ENCODE measurements around the gene MTCL1.

MTCL1 gene

GRCh38 chr18:8730080-8730827 is 24.9 kb downstream of the MTCL1 start:
- Histone ChIP-seq H3K4me3 (IDR thresholded peaks at IDR 0.05; ENCODE audit: insufficient read depth, low read depth, low read length) (no peak overlapping the region), H3K9ac (no peak overlapping the region), H3K27ac (no peak overlapping the region), H2AFZ (ENCODE audit: low read depth) (no peak overlapping the region), H3K4me2 (no peak overlapping the region), H3K79me2 (ENCODE audit: insufficient read depth, low read depth) (no peaks in the 10 kb centered on the region), H3K36me3 (ENCODE audit: insufficient read depth) (no peaks in the 10 kb centered on the region), H3K4me1 (ENCODE audit: low read depth, poor library complexity, severe bottlenecking) (peaks cover 5% of the 10 kb centered on the region), H3K27me3 (ENCODE audit: insufficient read depth, low read depth) (no peaks in the 10 kb centered on the region), H4K20me1 (ENCODE audit: insufficient read depth) (no peaks in the 10 kb centered on the region)
- TF ChIP-seq, protein P1, sequence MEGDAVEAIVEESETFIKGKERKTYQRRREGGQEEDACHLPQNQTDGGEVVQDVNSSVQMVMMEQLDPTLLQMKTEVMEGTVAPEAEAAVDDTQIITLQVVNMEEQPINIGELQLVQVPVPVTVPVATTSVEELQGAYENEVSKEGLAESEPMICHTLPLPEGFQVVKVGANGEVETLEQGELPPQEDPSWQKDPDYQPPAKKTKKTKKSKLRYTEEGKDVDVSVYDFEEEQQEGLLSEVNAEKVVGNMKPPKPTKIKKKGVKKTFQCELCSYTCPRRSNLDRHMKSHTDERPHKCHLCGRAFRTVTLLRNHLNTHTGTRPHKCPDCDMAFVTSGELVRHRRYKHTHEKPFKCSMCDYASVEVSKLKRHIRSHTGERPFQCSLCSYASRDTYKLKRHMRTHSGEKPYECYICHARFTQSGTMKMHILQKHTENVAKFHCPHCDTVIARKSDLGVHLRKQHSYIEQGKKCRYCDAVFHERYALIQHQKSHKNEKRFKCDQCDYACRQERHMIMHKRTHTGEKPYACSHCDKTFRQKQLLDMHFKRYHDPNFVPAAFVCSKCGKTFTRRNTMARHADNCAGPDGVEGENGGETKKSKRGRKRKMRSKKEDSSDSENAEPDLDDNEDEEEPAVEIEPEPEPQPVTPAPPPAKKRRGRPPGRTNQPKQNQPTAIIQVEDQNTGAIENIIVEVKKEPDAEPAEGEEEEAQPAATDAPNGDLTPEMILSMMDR (conservative IDR thresholded peaks at IDR 0.05; ENCODE audit: low read depth, low read length), result no peak

- Histone ChIP-seq H3K9ac (no peak overlapping the region), H2AFZ (ENCODE audit: low read depth) (no peak overlapping the region), H3K27me3 (ENCODE audit: insufficient read depth, low read depth) (no peaks in the 10 kb centered on the region), H3K79me2 (ENCODE audit: insufficient read depth, low read depth) (no peaks in the 10 kb centered on the region), H4K20me1 (ENCODE audit: insufficient read depth) (no peaks in the 10 kb centered on the region), H3K27ac (no peak overlapping the region), H3K4me1 (ENCODE audit: low read depth, poor library complexity, severe bottlenecking) (peaks cover 5% of the 10 kb centered on the region), H3K36me3 (ENCODE audit: insufficient read depth) (no peaks in the 10 kb centered on the region), H3K4me3 (IDR thresholded peaks at IDR 0.05; ENCODE audit: insufficient read depth, low read depth, low read length) (no peak overlapping the region), H3K4me2 (no peak overlapping the region)
- TF ChIP-seq, protein P1 (conservative IDR thresholded peaks at IDR 0.05; ENCODE audit: low read depth, low read length), result no peak
Measured at GRCh38 chr18:8732442-8733360, 27.3 kb downstream of the MTCL1 start.

DNA sequence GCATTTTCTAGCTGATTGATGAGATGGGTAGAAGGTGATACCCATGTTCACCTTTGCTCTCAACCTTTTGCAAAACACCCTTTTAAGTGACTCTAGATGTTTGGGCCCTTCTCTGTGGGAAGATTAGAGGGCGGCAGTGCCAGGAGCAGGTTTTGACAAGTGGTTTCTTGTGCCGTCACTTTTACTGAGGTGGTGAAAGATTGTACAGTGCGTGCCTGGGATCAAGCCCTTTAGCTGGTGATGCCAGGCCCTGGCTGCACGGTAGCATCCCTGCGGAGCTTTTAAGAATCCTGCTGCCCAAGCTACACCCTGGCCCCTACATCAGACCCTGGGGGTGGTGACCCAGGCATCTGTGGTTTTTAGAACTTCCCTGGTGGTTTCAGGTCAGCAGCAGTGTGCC is 29.1 kb downstream of the MTCL1 start:
- no peak overlapping the region for H2AFZ ChIP-seq (ENCODE audit: low read depth)
- H3K4me2 ChIP-seq, result no peak overlapping the region
- TF ChIP-seq, protein P1 (conservative IDR thresholded peaks at IDR 0.05; ENCODE audit: low read depth, low read length), result no peak
- no peak overlapping the region for H3K9ac ChIP-seq
- no peak overlapping the region for H3K4me3 ChIP-seq (IDR thresholded peaks at IDR 0.05; ENCODE audit: insufficient read depth, low read depth, low read length)
- no peaks in the 10 kb centered on the region for H4K20me1 ChIP-seq (ENCODE audit: insufficient read depth)
- no peaks in the 10 kb centered on the region for H3K27me3 ChIP-seq (ENCODE audit: insufficient read depth, low read depth)
- peaks cover 5% of the 10 kb centered on the region for H3K4me1 ChIP-seq (ENCODE audit: low read depth, poor library complexity, severe bottlenecking)
- no peaks in the 10 kb centered on the region for H3K36me3 ChIP-seq (ENCODE audit: insufficient read depth)
- no peak overlapping the region for H3K27ac ChIP-seq
- no peaks in the 10 kb centered on the region for H3K79me2 ChIP-seq (ENCODE audit: insufficient read depth, low read depth)

- no peak overlapping the region for H3K4me3 ChIP-seq (IDR thresholded peaks at IDR 0.05; ENCODE audit: insufficient read depth, low read depth, low read length)
- H3K4me2 ChIP-seq, result no peak overlapping the region
- H3K27ac ChIP-seq, result no peak overlapping the region
- no peaks in the 10 kb centered on the region for H4K20me1 ChIP-seq (ENCODE audit: insufficient read depth)
- H3K4me1 ChIP-seq (ENCODE audit: low read depth, poor library complexity, severe bottlenecking), result peaks cover 5% of the 10 kb centered on the region
- no peaks in the 10 kb centered on the region for H3K36me3 ChIP-seq (ENCODE audit: insufficient read depth)
- no peak overlapping the region for H2AFZ ChIP-seq (ENCODE audit: low read depth)
- no peaks in the 10 kb centered on the region for H3K27me3 ChIP-seq (ENCODE audit: insufficient read depth, low read depth)
- H3K9ac ChIP-seq, result no peak overlapping the region
- TF ChIP-seq, protein P1 (conservative IDR thresholded peaks at IDR 0.05; ENCODE audit: low read depth, low read length), result no peak
- H3K79me2 ChIP-seq (ENCODE audit: insufficient read depth, low read depth), result no peaks in the 10 kb centered on the region
Measured at GRCh38 chr18:8735274-8735673, 29.9 kb downstream of the MTCL1 start.

Measured in KMS-11 (cell line).